Measurements from ENCODE around the gene ZNF423. TPM values are rescaled to one million over a fixed set of nuclear protein-coding genes. Genes with fewer than 3 reads are reported as not detected.

ZNF423 gene
- total and polyA plus RNA-seq, 2 experiments from 2014 or later, result 14.9 to 41.8 TPM

DNA sequence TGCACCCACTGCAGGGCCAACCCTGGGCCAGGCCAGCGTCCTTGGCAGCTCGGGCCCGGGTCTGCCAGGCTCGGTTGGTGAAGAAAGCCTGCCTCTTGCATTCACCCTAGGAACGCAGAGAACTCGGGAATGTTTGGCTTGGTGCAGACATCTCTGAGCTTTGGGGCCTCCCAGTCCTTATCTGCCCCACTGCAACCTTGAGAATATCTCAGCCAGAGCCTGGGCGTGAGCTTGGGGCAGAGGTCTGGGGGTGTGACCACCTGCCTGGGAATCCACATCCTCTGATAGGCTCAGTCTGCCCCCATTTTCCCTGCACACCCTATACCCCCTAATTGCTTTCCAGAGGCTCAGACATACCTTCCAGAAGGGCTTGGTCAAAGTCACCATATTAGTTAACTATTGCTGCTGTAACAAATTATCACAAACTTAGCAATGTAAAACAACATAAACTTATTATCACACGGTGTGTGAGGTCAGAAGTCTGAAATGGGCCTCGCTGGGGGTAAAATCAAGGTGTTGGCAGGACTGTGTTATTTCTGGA is 30.7 kb upstream of the ZNF423 start (continued):
- TF ChIP-seq, protein P1, sequence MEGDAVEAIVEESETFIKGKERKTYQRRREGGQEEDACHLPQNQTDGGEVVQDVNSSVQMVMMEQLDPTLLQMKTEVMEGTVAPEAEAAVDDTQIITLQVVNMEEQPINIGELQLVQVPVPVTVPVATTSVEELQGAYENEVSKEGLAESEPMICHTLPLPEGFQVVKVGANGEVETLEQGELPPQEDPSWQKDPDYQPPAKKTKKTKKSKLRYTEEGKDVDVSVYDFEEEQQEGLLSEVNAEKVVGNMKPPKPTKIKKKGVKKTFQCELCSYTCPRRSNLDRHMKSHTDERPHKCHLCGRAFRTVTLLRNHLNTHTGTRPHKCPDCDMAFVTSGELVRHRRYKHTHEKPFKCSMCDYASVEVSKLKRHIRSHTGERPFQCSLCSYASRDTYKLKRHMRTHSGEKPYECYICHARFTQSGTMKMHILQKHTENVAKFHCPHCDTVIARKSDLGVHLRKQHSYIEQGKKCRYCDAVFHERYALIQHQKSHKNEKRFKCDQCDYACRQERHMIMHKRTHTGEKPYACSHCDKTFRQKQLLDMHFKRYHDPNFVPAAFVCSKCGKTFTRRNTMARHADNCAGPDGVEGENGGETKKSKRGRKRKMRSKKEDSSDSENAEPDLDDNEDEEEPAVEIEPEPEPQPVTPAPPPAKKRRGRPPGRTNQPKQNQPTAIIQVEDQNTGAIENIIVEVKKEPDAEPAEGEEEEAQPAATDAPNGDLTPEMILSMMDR (conservative IDR thresholded peaks at IDR 0.05; ENCODE audit: low read depth in 2 of 2), result no peak
- TF ChIP-seq, protein P2, sequence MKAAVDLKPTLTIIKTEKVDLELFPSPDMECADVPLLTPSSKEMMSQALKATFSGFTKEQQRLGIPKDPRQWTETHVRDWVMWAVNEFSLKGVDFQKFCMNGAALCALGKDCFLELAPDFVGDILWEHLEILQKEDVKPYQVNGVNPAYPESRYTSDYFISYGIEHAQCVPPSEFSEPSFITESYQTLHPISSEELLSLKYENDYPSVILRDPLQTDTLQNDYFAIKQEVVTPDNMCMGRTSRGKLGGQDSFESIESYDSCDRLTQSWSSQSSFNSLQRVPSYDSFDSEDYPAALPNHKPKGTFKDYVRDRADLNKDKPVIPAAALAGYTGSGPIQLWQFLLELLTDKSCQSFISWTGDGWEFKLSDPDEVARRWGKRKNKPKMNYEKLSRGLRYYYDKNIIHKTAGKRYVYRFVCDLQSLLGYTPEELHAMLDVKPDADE (IDR thresholded peaks at IDR 0.05), result no peak
- TF ChIP-seq ZNF114 (CRISPR knock-in tag; IDR thresholded peaks at IDR 0.05) (no peak), NANOG (IDR thresholded peaks at IDR 0.05; ENCODE audit: borderline replicate concordance) (no peak)
- TF ChIP-seq, protein P3, sequence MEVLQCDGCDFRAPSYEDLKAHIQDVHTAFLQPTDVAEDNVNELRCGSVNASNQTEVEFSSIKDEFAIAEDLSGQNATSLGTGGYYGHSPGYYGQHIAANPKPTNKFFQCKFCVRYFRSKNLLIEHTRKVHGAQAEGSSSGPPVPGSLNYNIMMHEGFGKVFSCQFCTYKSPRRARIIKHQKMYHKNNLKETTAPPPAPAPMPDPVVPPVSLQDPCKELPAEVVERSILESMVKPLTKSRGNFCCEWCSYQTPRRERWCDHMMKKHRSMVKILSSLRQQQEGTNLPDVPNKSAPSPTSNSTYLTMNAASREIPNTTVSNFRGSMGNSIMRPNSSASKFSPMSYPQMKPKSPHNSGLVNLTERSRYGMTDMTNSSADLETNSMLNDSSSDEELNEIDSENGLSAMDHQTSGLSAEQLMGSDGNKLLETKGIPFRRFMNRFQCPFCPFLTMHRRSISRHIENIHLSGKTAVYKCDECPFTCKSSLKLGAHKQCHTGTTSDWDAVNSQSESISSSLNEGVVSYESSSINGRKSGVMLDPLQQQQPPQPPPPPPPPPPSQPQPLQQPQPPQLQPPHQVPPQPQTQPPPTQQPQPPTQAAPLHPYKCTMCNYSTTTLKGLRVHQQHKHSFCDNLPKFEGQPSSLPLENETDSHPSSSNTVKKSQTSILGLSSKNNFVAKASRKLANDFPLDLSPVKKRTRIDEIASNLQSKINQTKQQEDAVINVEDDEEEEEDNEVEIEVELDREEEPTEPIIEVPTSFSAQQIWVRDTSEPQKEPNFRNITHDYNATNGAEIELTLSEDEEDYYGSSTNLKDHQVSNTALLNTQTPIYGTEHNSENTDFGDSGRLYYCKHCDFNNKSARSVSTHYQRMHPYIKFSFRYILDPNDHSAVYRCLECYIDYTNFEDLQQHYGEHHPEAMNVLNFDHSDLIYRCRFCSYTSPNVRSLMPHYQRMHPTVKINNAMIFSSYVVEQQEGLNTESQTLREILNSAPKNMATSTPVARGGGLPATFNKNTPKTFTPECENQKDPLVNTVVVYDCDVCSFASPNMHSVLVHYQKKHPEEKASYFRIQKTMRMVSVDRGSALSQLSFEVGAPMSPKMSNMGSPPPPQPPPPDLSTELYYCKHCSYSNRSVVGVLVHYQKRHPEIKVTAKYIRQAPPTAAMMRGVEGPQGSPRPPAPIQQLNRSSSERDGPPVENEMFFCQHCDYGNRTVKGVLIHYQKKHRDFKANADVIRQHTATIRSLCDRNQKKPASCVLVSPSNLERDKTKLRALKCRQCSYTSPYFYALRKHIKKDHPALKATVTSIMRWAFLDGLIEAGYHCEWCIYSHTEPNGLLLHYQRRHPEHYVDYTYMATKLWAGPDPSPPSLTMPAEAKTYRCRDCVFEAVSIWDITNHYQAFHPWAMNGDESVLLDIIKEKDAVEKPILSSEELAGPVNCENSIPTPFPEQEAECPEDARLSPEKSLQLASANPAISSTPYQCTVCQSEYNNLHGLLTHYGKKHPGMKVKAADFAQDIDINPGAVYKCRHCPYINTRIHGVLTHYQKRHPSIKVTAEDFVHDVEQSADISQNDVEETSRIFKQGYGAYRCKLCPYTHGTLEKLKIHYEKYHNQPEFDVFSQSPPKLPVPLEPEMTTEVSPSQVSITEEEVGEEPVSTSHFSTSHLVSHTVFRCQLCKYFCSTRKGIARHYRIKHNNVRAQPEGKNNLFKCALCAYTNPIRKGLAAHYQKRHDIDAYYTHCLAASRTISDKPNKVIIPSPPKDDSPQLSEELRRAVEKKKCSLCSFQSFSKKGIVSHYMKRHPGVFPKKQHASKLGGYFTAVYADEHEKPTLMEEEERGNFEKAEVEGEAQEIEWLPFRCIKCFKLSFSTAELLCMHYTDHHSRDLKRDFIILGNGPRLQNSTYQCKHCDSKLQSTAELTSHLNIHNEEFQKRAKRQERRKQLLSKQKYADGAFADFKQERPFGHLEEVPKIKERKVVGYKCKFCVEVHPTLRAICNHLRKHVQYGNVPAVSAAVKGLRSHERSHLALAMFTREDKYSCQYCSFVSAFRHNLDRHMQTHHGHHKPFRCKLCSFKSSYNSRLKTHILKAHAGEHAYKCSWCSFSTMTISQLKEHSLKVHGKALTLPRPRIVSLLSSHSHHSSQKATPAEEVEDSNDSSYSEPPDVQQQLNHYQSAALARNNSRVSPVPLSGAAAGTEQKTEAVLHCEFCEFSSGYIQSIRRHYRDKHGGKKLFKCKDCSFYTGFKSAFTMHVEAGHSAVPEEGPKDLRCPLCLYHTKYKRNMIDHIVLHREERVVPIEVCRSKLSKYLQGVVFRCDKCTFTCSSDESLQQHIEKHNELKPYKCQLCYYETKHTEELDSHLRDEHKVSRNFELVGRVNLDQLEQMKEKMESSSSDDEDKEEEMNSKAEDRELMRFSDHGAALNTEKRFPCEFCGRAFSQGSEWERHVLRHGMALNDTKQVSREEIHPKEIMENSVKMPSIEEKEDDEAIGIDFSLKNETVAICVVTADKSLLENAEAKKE (CRISPR knock-in tag; IDR thresholded peaks at IDR 0.05), result no peak
